Thyroid gland (tissue), 4 donors: ENCODE measurements around the gene CECR2. TPM values are rescaled to one million over a fixed set of nuclear protein-coding genes. Genes with fewer than 3 reads are reported as not detected.
A peak's percentile ranks its signal among the peaks of the same experiment; 100 is the strongest.

Experiments used
- DNase-seq, 2 donors: peaks; one replicate each; pipeline ENCODE4 v3.0.0-alpha.2; 2019
- H3K27ac ChIP-seq, 3 donors: fragments of 200-600 bp; sonication (generic); 1 replicate in 2 of 3; 2 replicates in 1 of 3; pipeline ENCODE4 v1.5.1; 2016 to 2019; ENCODE audit warnings: mild to moderate bottlenecking in 1 of 3, moderate library complexity in 1 of 3
- H3K27me3 ChIP-seq: fragments of 200-600 bp; sonication (generic); one replicate; pipeline ENCODE4 v1.5.1; 2019
- H3K36me3 ChIP-seq, 2 donors: fragments of 200-600 bp; sonication (generic); one replicate each; pipeline ENCODE4 v1.5.1; 2016 to 2019
- H3K4me1 ChIP-seq, 2 donors: fragments of 200-600 bp; sonication (generic); one replicate each; pipeline ENCODE4 v1.5.1; 2017 to 2019
- H3K4me3 ChIP-seq, 3 donors: fragments of 200-600 bp; sonication (generic); replicated peaks in 1 of 3; 1 replicate in 2 of 3; 2 replicates in 1 of 3; pipeline ENCODE4 v1.5.1; 2016; ENCODE audit warnings: mild to moderate bottlenecking in 1 of 3
- H3K9me3 ChIP-seq: fragments of 200-600 bp; sonication (generic); one replicate; pipeline ENCODE4 v1.5.1; 2017
- CTCF ChIP-seq, 6 experiments: fragments of 200-600 bp in 3 of 6; fragments of 450-650 bp in 3 of 6; sonication (generic) in 3 of 6; IDR thresholded peaks; one replicate each; pipeline ENCODE4 v1.5.1; 2016 to 2019; ENCODE audit warnings: antibody characterized with exemption in 6 of 6, mild to moderate bottlenecking in 2 of 6, inconsistent platforms in 1 of 6, moderate library complexity in 1 of 6
- POLR2A ChIP-seq, 2 donors: fragments of 450-650 bp; IDR thresholded peaks; one replicate each; pipeline ENCODE4 v1.6.1; 2017; ENCODE audit warnings: antibody characterized with exemption in 2 of 2, mild to moderate bottlenecking in 2 of 2, moderate library complexity in 1 of 2
- WGBS, 2 donors: methylation state at CpG; one replicate each; pipeline ENCODE4 v1.1.5; 2017; 5-methylcytosine and 5-hydroxymethylcytosine counted together
- intact Hi-C: fragments of 100-400 bp; cut with DNase I; formaldehyde crosslinking; loops from one replicate; pipeline ENCODE4 v1.15.1; 2023
- total RNA-seq, 4 donors: library from RNA; depleted of rRNA; stranded (reverse); fragments of >200 nt; gene quantifications; one replicate each; pipeline ENCODE4 v1.2.3, GENCODE V29; 2016

CECR2 gene
- total RNA-seq, 4 donors from 2014 or later: 1.5 to 7.7 (median 2.1) TPM

- Histone ChIP-seq H3K27me3 (no peaks in the 10 kb centered on the region), H3K27ac (no peak overlapping the region), H3K9me3 (no peaks in the 10 kb centered on the region), H3K4me3 (no peak overlapping the region), H3K36me3 (no peaks in the 10 kb centered on the region), H3K4me1 (no peaks in the 10 kb centered on the region)
- intact Hi-C loops: no loop called here
- WGBS, 2 donors: 78 to 85% methylated on average over 10 of the region's 10 CpGs
- no peak for DNase-seq
- TF ChIP-seq POLR2A (IDR thresholded peaks at IDR 0.05): no peak
- no peak for TF ChIP-seq CTCF (IDR thresholded peaks at IDR 0.05)
These were observed 20.1 kb upstream of the CECR2 start for GRCh38 chr22:17349172-17349571.

GRCh38 chr22:17350292-17350691 is 19.0 kb upstream of the CECR2 start:
- H3K4me3 ChIP-seq: no peak overlapping the region
- H3K36me3 ChIP-seq: no peaks in the 10 kb centered on the region
- no peak for TF ChIP-seq POLR2A (IDR thresholded peaks at IDR 0.05)
- no peak for TF ChIP-seq CTCF (IDR thresholded peaks at IDR 0.05)
- H3K27ac ChIP-seq: no peak overlapping the region
- no peaks in the 10 kb centered on the region for H3K9me3 ChIP-seq
- H3K4me1 ChIP-seq: no peaks in the 10 kb centered on the region
- DNase-seq: no peak
- no peaks in the 10 kb centered on the region for H3K27me3 ChIP-seq
- 71% methylated on average over 3 of the region's 3 CpGs for WGBS, 2 donors
- intact Hi-C loops: no loop called here

- 84 to 95% methylated on average over 4 of the region's 4 CpGs for WGBS, 2 donors
- H3K4me3 ChIP-seq: no peak overlapping the region
- H3K27me3 ChIP-seq: no peaks in the 10 kb centered on the region
- intact Hi-C loops: no loop called here
- no peak overlapping the region for H3K27ac ChIP-seq
- H3K36me3 ChIP-seq: no peaks in the 10 kb centered on the region
- DNase-seq: no peak
- no peak for TF ChIP-seq POLR2A (IDR thresholded peaks at IDR 0.05)
- no peak for TF ChIP-seq CTCF (IDR thresholded peaks at IDR 0.05)
- no peaks in the 10 kb centered on the region for H3K9me3 ChIP-seq
- H3K4me1 ChIP-seq: no peaks in the 10 kb centered on the region
These were observed 16.5 kb upstream of the CECR2 start for GRCh38 chr22:17352798-17353197.

- no peak for TF ChIP-seq POLR2A (IDR thresholded peaks at IDR 0.05)
- no peak for TF ChIP-seq CTCF (IDR thresholded peaks at IDR 0.05)
- H3K4me1 ChIP-seq: no peaks in the 10 kb centered on the region
- no peaks in the 10 kb centered on the region for H3K27me3 ChIP-seq
- no peaks in the 10 kb centered on the region for H3K9me3 ChIP-seq
- H3K4me3 ChIP-seq: no peak overlapping the region
- DNase-seq: no peak
- H3K36me3 ChIP-seq: no peaks in the 10 kb centered on the region
- WGBS, 2 donors: 85 to 94% methylated on average over 2 of the region's 2 CpGs
- H3K27ac ChIP-seq: no peak overlapping the region
- intact Hi-C loops: no loop called here
These were observed 11.6 kb upstream of the CECR2 start for GRCh38 chr22:17357688-17358087.

- 33 to 49% methylated on average over 8 to 9 of the region's 9 CpGs for WGBS, 2 donors
- no peak for TF ChIP-seq CTCF (IDR thresholded peaks at IDR 0.05)
- TF ChIP-seq POLR2A (IDR thresholded peaks at IDR 0.05): no peak
- intact Hi-C loops: no loop called here
These were observed 10.8 kb upstream of the CECR2 start for GRCh38 chr22:17358415-17358814.

More at GRCh38 chr22:17358415-17358814, 10.8 kb upstream of the CECR2 start:
- peak; percentile 23 to 26 for DNase-seq
- Histone ChIP-seq H3K36me3 (no peaks in the 10 kb centered on the region), H3K27me3 (no peaks in the 10 kb centered on the region), H3K4me1 (no peaks in the 10 kb centered on the region), H3K9me3 (no peaks in the 10 kb centered on the region), H3K27ac (no peak overlapping the region), H3K4me3 (no peak overlapping the region)
